Mammary epithelial cell (primary cell): ENCODE measurements around the gene DENND1A.

Source experiments
- EZH2 ChIP-seq: IDR thresholded peaks from 2 replicates; pipeline ENCODE4 v1.6.1; 2012; ENCODE audit warnings: low read length, inconsistent platforms, borderline replicate concordance
- TF ChIP-seq, protein P1 (sequence below), 2 donors: IDR thresholded peaks in 1 of 2; conservative IDR thresholded peaks in 1 of 2; 2 replicates each; pipeline ENCODE4 v1.5.1; 2011 to 2012; ENCODE audit warnings: inconsistent platforms in 2 of 2, low read length in 2 of 2, mild to moderate bottlenecking in 2 of 2, control low read depth in 1 of 2, low read depth in 1 of 2; ENCODE audit not compliant: insufficient read depth in 1 of 2; ENCODE audit errors: extremely low read depth in 1 of 2

DNA sequence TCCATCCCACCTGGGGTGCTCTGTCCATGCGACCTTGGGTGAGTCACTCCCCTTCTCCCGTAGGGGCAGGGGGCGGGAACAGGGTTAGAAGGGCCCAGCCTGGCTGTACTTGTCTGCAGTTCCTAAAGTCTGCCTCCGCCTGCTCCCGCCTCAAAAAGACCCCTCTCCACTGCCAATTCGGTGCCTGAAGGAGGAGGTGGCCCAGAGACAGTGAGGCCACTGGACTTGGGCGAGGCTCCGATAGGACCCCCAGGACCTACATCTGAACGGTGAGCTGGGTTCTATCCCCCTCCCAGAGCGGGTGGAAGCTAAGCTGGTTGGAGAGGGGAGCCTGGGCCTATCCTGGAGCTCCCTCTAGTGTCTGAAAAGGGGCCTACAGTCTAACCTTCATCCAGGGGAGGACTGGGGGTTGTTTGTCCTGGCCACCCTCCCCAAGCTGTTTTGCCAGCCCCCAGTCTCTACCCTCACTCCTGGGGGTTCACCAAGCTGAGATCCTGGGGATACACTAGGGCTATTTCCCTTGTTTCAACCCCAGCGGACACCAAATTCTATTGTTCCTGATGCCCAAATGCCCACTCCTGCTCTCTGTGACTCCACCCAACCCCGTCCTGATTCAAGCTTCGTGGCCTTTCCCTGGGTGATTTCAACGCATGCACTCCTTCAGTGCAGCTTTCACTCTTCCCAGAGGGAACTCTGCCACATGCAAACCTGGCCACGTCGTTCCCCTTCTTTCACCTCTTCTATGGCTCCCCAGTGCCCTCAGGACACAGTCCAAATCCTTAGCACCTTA, 580.0 kb downstream of the DENND1A start:
- TF ChIP-seq EZH2: no peak
- TF ChIP-seq, protein P1, sequence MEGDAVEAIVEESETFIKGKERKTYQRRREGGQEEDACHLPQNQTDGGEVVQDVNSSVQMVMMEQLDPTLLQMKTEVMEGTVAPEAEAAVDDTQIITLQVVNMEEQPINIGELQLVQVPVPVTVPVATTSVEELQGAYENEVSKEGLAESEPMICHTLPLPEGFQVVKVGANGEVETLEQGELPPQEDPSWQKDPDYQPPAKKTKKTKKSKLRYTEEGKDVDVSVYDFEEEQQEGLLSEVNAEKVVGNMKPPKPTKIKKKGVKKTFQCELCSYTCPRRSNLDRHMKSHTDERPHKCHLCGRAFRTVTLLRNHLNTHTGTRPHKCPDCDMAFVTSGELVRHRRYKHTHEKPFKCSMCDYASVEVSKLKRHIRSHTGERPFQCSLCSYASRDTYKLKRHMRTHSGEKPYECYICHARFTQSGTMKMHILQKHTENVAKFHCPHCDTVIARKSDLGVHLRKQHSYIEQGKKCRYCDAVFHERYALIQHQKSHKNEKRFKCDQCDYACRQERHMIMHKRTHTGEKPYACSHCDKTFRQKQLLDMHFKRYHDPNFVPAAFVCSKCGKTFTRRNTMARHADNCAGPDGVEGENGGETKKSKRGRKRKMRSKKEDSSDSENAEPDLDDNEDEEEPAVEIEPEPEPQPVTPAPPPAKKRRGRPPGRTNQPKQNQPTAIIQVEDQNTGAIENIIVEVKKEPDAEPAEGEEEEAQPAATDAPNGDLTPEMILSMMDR (conservative IDR thresholded peaks at IDR 0.05 in 1 of 2, IDR thresholded peaks at IDR 0.05 in 1 of 2; ENCODE audit: extremely low read depth in 1 of 2, insufficient read depth in 1 of 2, low read depth in 1 of 2, low read length in 2 of 2): peak; percentile 95 to 99
